ENCODE results near the gene C12orf60. TPM values are rescaled to one million over a fixed set of nuclear protein-coding genes. Genes with fewer than 3 reads are reported as not detected.

The C12orf60 gene
- total RNA-seq, 2 experiments from 2014 or later: 1.6 to 1.9 TPM

GRCh38 chr12:14827043-14827442, 23.6 kb downstream of the C12orf60 start:
- Mint-ChIP-seq H3K4me3 (no peak overlapping the region), H3K36me3 (no peaks in the 10 kb centered on the region), H3K9me3 (ENCODE audit: low read depth) (no peaks in the 10 kb centered on the region), H3K27ac (no peak overlapping the region), H3K4me1 (peaks cover 7% of the 10 kb centered on the region), H3K27me3 (peaks cover 4% of the 10 kb centered on the region)
- CTCF ChIA-PET: no interaction called here
- DNase-seq: no peak
- no peak for ATAC-seq

GRCh38 chr12:14828892-14829291, 25.4 kb downstream of the C12orf60 start:
- no peak for DNase-seq
- no peak for ATAC-seq
- Mint-ChIP-seq H3K27me3 (peaks cover 7% of the 10 kb centered on the region), H3K4me1 (peaks cover 2% of the 10 kb centered on the region), H3K27ac (no peak overlapping the region), H3K36me3 (no peaks in the 10 kb centered on the region), H3K9me3 (ENCODE audit: low read depth) (no peaks in the 10 kb centered on the region), H3K4me3 (no peak overlapping the region)
- CTCF ChIA-PET: interaction anchor here (0.6 kb wide), 1 partner anchor 54 kb away, joined by 3 read pairs; no protein-coding TSS in a partner anchor

GRCh38 chr12:14833336-14833735, 29.9 kb downstream of the C12orf60 start:
- no peaks in the 10 kb centered on the region for H3K4me1 Mint-ChIP-seq
- no peak for ATAC-seq

GRCh38 chr12:14833952-14834351, 30.5 kb downstream of the C12orf60 start:
- CTCF ChIA-PET: interaction anchor here (1.5 kb wide), 1 partner anchor 11 kb away, joined by 3 read pairs; no protein-coding TSS in a partner anchor
- no peak overlapping the region for H3K4me3 Mint-ChIP-seq
- H3K9me3 Mint-ChIP-seq (ENCODE audit: low read depth): no peaks in the 10 kb centered on the region
- no peaks in the 10 kb centered on the region for H3K36me3 Mint-ChIP-seq
- H3K27me3 Mint-ChIP-seq: peaks cover 15% of the 10 kb centered on the region
- DNase-seq: no peak
- no peak for ATAC-seq
- H3K4me1 Mint-ChIP-seq: no peaks in the 10 kb centered on the region
- H3K27ac Mint-ChIP-seq: no peak overlapping the region

More at GRCh38 chr12:14833336-14833735, 29.9 kb downstream of the C12orf60 start:
- CTCF ChIA-PET: interaction anchor here (1.5 kb wide), 1 partner anchor 11 kb away, joined by 3 read pairs; no protein-coding TSS in a partner anchor
- Mint-ChIP-seq H3K27ac (no peak overlapping the region), H3K27me3 (peaks cover 15% of the 10 kb centered on the region), H3K36me3 (no peaks in the 10 kb centered on the region), H3K4me3 (no peak overlapping the region), H3K9me3 (ENCODE audit: low read depth) (no peaks in the 10 kb centered on the region)
- no peak for DNase-seq

GRCh38 chr12:14834509-14834908, 31.0 kb downstream of the C12orf60 start:
- peaks cover 20% of the 10 kb centered on the region for H3K27me3 Mint-ChIP-seq
- ATAC-seq (no peak), DNase-seq (no peak)
- no peaks in the 10 kb centered on the region for H3K9me3 Mint-ChIP-seq (ENCODE audit: low read depth)
- CTCF ChIA-PET: interaction anchor here (1.5 kb wide), 1 partner anchor 10 kb away, joined by 3 read pairs; no protein-coding TSS in a partner anchor
- H3K4me1 Mint-ChIP-seq: no peaks in the 10 kb centered on the region
- no peaks in the 10 kb centered on the region for H3K36me3 Mint-ChIP-seq
- no peak overlapping the region for H3K27ac Mint-ChIP-seq
- no peak overlapping the region for H3K4me3 Mint-ChIP-seq

GRCh38 chr12:14836336-14837210, 33.1 kb downstream of the C12orf60 start:
- ATAC-seq (no peak), DNase-seq (no peak)
- CTCF ChIA-PET: interaction anchor here (1.1 to 1.7 kb wide), 2 partner anchors 9 to 12 kb away, joined by 4 read pairs; no protein-coding TSS in a partner anchor

GRCh38 chr12:14839262-14839661, 35.8 kb downstream of the C12orf60 start:
- ATAC-seq (no peak), DNase-seq (no peak)
- H3K27ac Mint-ChIP-seq: no peak overlapping the region
- no peaks in the 10 kb centered on the region for H3K4me1 Mint-ChIP-seq
- H3K36me3 Mint-ChIP-seq: no peaks in the 10 kb centered on the region
- no peaks in the 10 kb centered on the region for H3K9me3 Mint-ChIP-seq (ENCODE audit: low read depth)
- peaks cover 16% of the 10 kb centered on the region for H3K27me3 Mint-ChIP-seq
- no peak overlapping the region for H3K4me3 Mint-ChIP-seq
- CTCF ChIA-PET: interaction anchor here (1.0 kb wide), 1 partner anchor 156 kb away, joined by 3 read pairs; no protein-coding TSS in a partner anchor

More at GRCh38 chr12:14836336-14837210, 33.1 kb downstream of the C12orf60 start:
- Mint-ChIP-seq H3K36me3 (no peaks in the 10 kb centered on the region), H3K27ac (no peak overlapping the region), H3K27me3 (peaks cover 24% of the 10 kb centered on the region), H3K9me3 (ENCODE audit: low read depth) (no peaks in the 10 kb centered on the region), H3K4me3 (no peak overlapping the region), H3K4me1 (no peaks in the 10 kb centered on the region)

- Mint-ChIP-seq H3K27ac (no peak overlapping the region), H3K4me1 (peaks cover 2% of the 10 kb centered on the region), H3K9me3 (ENCODE audit: low read depth) (no peaks in the 10 kb centered on the region), H3K27me3 (peaks cover 12% of the 10 kb centered on the region), H3K4me3 (no peak overlapping the region), H3K36me3 (no peaks in the 10 kb centered on the region)
- DNase-seq: no peak
- CTCF ChIA-PET: no interaction called here
- no peak for ATAC-seq
Observed at GRCh38 chr12:14840616-14841015, 37.1 kb downstream of the C12orf60 start.

GRCh38 chr12:14841761-14842160, 38.3 kb downstream of the C12orf60 start:
- CTCF ChIA-PET: interaction anchor here (7.7 kb wide), 1 partner anchor 153 kb away, joined by 62 read pairs; no protein-coding TSS in a partner anchor
- no peak overlapping the region for H3K4me3 Mint-ChIP-seq
- ATAC-seq: no peak

GRCh38 chr12:14842315-14842714, 38.8 kb downstream of the C12orf60 start:
- Mint-ChIP-seq H3K36me3 (no peaks in the 10 kb centered on the region), H3K9me3 (ENCODE audit: low read depth) (no peaks in the 10 kb centered on the region), H3K4me3 (no peak overlapping the region), H3K27ac (no peak overlapping the region), H3K4me1 (peaks cover 4% of the 10 kb centered on the region), H3K27me3 (peaks cover 9% of the 10 kb centered on the region)
- no peak for ATAC-seq
- CTCF ChIA-PET: interaction anchor here (7.7 kb wide), 1 partner anchor 152 kb away, joined by 62 read pairs; no protein-coding TSS in a partner anchor
- DNase-seq: no peak

More at GRCh38 chr12:14841761-14842160, 38.3 kb downstream of the C12orf60 start:
- Mint-ChIP-seq H3K36me3 (no peaks in the 10 kb centered on the region), H3K27me3 (peaks cover 11% of the 10 kb centered on the region), H3K27ac (no peak overlapping the region), H3K9me3 (ENCODE audit: low read depth) (no peaks in the 10 kb centered on the region), H3K4me1 (peaks cover 4% of the 10 kb centered on the region)
- DNase-seq: no peak

GRCh38 chr12:14843425-14843887, 40.0 kb downstream of the C12orf60 start, which contains the start of gene ART4:
ART4 (minus strand) TSS chr12:14843526; CDS start chr12:14843113, 413 bp downstream.
- Mint-ChIP-seq H3K4me3 (no peak within 1 kb of the TSS), H3K27me3 (peaks cover 9% of the 10 kb centered on the region), H3K36me3 (no peaks in the 10 kb centered on the region), H3K9me3 (ENCODE audit: low read depth) (no peaks in the 10 kb centered on the region), H3K27ac (no peak within 1 kb of the TSS), H3K4me1 (peaks cover 4% of the 10 kb centered on the region)
- ATAC-seq: no peak
- DNase-seq: no peak
- CTCF ChIA-PET: interaction anchor here (7.7 kb wide), 1 partner anchor 151 kb away, joined by 62 read pairs; no protein-coding TSS in a partner anchor

GRCh38 chr12:14844401-14844800, 40.9 kb downstream of the C12orf60 start:
- Mint-ChIP-seq H3K27ac (no peak overlapping the region), H3K4me1 (peaks cover 4% of the 10 kb centered on the region), H3K4me3 (no peak overlapping the region), H3K27me3 (peaks cover 5% of the 10 kb centered on the region), H3K9me3 (ENCODE audit: low read depth) (no peaks in the 10 kb centered on the region), H3K36me3 (no peaks in the 10 kb centered on the region)
- no peak for ATAC-seq
- no peak for DNase-seq
- CTCF ChIA-PET: interaction anchor here (0.7 to 7.7 kb wide), 3 partner anchors 10 to 376 kb away, joined by 3 to 62 read pairs (median 3); partner anchors contain the start of gene RERG

- H3K27ac Mint-ChIP-seq: no peak overlapping the region
- CTCF ChIA-PET: interaction anchor here (0.6 to 7.7 kb wide), 5 partner anchors 9 to 376 kb away, joined by 3 to 62 read pairs (median 4); partner anchors contain the start of gene RERG
Observed at GRCh38 chr12:14845350-14845750, 41.9 kb downstream of the C12orf60 start.

More at GRCh38 chr12:14845350-14845750, 41.9 kb downstream of the C12orf60 start:
- Mint-ChIP-seq H3K4me1 (peaks cover 4% of the 10 kb centered on the region), H3K9me3 (ENCODE audit: low read depth) (no peaks in the 10 kb centered on the region), H3K36me3 (no peaks in the 10 kb centered on the region), H3K4me3 (no peak overlapping the region), H3K27me3 (no peaks in the 10 kb centered on the region)
- DNase-seq (peak; percentile 52), ATAC-seq (peak; percentile 65)
